HUDEP-2 (cell line): ENCODE results near the gene PDZD11.
A peak's percentile ranks its signal among the peaks of the same experiment; 100 is the strongest.
"Not testable (repeated sequence)": the region's sequence is repeated elsewhere in the genome, so short reads cannot be mapped to it uniquely, and the experiment has no call there.

Experiments used
- DNase-seq, 76 experiments: peaks; one replicate each; lab custom pipeline; 2025; ENCODE audit not compliant: unreplicated experiment in 76 of 76; lab: John Stamatoyannopoulos, UW

Gene PDZD11

DNA sequence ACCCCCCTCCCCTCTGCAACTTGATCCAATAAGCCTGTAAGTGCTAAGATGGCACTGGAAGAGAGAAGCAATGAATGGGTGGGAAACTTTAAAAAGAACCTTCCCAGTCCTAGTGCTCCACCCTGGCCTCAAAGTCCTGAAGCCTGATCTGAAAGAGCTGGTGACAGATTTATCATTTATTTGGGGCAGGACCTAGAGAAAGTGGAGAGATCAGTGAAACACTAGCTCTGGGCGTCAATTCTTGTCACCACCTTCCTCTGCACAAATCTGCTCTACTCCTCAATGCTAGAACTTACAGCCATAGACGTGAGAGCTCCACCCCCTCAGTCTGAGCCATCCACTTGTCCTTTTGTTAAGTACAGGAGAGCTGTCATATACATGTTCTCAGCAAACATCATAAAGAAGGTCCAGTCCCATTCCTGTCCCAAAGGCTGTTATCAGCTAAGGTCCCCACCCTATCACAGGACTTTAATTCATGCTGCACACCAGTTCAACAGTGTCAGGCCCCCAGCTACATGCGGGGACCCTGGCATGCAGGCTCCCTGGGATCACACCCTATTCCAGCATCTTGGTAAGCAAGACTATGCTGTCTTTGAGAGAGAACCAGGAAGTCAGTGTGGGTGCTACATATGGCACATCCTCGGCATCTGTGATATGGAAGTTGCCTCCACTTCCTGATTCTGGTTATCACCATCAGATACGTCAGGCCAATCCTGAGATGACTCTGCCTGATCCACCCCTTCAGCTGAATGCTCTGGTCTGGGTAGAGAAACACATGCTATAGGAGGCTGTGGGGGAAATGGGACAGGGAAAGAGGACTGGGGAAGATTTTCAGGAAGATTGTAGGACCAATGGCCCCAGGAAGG is 32.1 kb downstream of the PDZD11 start:
- no peak for DNase-seq

DNA sequence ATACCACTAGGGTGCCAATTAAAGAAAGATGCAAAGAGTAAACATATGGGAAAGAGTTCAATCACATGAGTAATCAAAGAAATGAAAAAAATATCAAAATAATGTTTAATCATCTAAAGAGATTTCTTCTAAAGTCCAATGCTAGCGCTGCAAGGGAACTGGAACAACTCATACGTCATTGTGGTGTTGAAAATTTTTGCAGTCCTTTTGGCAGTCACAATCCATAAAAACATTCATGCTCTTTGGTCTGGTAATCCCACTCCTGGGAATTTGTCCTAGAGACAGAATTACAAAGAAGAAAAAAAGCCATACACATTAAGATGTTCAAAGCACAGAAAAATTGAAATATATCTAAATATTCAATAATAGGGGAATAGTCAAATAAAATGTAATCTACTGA is 34.3 kb downstream of the PDZD11 start:
- no peak for DNase-seq

DNA sequence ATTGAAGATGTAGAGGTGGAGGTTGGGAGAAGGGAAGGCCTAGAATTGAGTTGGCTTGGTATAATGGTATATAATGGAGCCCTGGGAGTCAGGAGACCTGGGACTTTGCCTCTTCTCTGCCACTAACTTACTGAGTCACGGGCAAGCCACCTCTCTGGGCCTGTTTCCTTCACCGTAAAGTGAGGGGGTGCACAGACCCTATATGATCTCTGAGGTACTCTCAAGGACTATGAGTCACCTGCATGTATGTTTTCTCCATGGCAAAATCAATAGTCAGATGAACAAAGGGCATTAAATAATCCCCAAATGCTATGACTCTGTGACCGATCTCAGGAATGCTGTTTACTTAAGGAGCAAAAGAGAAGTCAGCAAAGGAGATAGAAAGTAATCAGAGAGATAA is 34.8 kb downstream of the PDZD11 start:
- DNase-seq = no peak

DNA sequence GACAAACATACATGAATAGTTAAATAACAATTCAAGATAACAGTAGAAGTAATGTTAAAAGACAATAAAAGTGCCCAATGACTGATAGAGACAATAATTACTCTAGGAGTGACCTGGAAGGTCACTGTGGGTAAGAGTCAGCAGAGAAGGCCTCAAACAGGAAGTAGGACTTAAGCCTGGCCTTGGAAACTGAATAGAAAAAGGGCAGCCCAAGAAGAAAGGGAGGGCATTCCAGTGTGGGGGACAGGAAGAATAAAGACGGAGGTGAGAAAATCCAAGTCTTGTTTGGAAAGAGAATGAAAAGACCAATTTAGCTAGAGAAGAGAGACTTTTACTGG is 35.7 kb downstream of the PDZD11 start:
- DNase-seq = no peak

DNA sequence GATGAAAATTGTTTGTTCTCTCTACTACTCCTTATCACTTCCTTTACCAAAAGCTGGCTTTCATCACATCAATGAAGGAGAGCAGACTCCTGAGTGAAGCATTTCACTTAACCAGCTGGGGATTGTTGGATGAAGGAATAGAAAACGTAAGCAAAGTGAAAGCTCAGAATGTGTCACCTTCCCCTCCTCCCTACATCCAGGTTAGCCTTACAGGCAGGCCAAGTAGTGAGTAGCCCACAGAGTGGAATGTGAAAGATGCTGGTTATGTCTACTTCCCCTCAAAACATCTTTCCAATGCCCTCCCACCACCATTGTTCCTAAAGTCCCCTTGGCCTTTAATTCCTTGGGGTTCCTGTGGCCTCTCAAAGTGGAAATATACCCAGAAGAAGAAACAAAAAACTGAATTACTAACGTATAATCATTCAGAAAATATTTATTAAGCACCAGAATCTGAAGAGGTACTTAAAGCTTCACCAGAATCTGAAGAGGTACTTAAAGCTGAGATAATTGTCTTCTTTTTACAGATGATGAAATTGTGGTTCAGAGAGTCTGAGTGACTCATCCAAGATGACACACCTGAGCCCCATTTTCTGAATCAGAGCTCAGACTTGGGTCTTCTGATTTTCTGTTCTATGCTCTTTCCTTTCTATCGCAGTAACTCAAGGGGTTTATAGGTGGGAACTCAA is 36.2 kb downstream of the PDZD11 start:
- no peak for DNase-seq

DNA sequence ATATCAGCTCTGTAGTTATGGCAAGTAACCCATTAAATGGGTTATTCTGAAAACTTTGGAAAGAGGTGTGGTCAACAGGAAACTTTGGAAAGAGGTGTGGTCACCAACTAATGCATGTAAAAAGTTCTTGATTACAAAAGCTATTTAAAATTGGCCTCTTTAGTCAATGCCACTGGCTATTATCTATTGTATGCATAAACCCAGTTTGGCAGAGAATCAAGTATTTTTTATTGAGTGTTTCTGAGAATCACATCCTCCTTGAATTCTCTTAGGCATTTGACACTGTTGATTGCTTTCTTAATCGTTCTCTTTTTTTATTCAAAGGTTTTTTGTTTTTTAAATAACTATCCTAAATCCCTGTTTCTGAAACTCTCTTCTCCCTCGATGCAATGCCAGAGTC is 37.2 kb downstream of the PDZD11 start:
- DNase-seq = peak in 3 of 76 experiments; percentile 0 to 22 (median 2)

DNA sequence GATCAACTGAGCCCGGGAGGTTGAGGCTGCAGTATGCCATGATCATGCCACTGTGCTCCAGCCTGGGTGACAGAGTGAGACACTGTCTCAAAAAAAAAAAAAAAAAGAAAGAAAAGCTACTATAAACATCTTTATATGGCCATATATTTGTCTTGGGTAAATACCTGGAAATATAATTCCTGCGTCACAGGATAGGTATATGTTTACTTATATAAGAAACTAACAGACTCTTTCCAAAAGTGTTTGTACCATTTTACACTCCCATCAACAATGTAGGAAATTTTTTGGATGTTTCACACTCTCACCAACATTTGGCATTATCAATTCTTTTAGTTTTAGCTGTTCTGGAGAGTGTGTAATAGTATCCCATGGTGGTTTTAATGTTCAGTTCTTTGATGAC is 42.5 kb downstream of the PDZD11 start:
- no peak for DNase-seq

DNA sequence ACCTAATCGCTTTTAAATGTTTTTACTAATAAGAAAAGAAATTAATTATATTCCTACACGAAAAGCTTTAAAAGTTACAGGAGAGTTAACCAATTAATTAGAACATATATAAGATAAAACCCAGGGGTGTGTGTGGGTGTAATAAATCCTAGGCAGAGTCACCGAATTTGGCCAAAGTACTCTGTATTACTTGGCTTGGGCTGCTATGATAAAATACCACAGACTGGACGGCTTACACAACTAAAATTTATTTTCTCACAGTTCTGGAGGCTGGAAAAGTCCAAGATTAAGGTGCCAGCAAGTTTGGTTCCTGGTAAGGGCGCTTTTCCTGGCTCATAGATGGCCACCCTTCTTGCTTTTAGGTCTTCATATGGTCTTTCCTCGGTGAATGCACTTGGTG is 44.8 kb downstream of the PDZD11 start:
- no peak for DNase-seq

DNA sequence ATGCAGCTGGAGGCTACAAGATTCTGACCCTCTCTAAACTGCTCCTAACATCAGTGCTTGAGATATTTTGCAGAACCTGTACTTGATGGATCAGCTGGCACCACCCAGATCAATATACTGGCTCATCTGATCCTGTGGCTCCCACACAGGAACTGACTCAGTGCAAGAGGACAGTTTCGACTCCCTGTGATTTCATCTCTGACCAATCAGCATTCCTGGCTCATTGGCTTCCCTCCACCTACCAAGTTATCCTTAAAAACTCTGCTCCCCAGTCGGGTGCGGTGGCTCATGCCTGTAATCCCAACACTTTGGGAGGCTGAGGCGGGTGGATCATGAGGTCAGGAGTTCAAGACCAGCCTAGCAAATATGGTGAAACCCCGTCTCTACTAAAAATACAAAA is 46.1 kb downstream of the PDZD11 start:
- not testable (repeated sequence) for DNase-seq

DNA sequence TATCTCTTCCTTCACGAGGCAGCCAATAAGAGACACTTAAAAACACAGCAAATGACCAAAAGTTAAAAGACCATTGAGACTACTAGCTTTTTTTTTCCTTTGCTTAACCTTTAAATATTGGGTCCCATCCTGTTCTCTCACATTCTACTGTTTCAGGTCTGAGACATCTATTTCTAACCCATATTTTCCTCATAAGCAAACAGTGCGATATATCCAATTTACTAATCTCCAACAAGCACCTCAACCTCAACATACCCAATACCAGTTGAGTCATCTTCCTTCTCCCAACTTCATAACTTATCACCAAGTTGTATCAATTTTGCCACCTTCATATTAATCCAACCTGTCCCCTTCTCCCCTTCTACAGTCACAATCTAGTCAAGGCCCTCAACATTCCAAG is 48.2 kb downstream of the PDZD11 start:
- DNase-seq = no peak

DNA sequence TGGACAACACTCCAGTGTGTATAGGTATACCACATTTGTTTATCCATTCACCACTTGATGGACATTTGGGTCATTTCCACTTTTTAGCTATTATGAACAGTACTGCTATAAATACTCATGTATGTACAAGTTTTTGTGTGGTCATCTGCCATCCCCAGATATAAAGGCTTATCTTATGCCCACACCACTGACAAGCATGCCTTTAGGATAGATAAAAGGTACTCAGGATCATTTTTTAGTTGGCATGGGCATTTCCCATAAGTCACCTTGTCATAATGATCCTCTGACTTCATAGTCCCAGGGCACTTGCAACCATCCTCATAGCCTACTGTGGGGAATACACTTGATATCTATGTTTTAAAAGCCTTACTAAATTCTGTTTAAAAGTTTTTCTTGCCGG is 49.0 kb downstream of the PDZD11 start:
- DNase-seq = peak in 7 of 76 experiments; percentile 0 to 17 (median 1)
